B cell (primary cell): ENCODE measurements around the gene OXTR. TPM values are rescaled to one million over a fixed set of nuclear protein-coding genes. Genes with fewer than 3 reads are reported as not detected.
A peak's percentile ranks its signal among the peaks of the same experiment; 100 is the strongest.

Experiments used
- ATAC-seq: fragments of 200-7000 bp; cut with Tn5 transposase; one replicate; pipeline ENCODE4 v1.10.0; 2021; ENCODE audit warnings: low read depth, mild to moderate bottlenecking, moderate number of reproducible peaks, moderate library complexity
- CTCF ChIA-PET: fragments of 350-600 bp; sonication (Branson Sonifier 250); formaldehyde crosslinking; loops from one replicate; lab custom pipeline; 2021; ENCODE audit warnings: antibody characterized with exemption, inconsistent platforms; lab: Charles Lee
- POLR2A ChIA-PET: fragments of 350-600 bp; sonication (Branson Sonifier 250); formaldehyde crosslinking; loops from one replicate; lab custom pipeline; 2021; ENCODE audit warnings: antibody characterized with exemption; lab: Charles Lee
- DNase-seq: peaks from one replicate; pipeline ENCODE4 v3.0.0; 2013
- H2AFZ ChIP-seq: 2 replicates; pipeline ENCODE4 v1.6.1; 2012; ENCODE audit warnings: mild to moderate bottlenecking, low read depth, low read length; ENCODE audit not compliant: insufficient read depth, poor library complexity, severe bottlenecking
- H3K27ac ChIP-seq, 2 donors: 1 replicate in 1 of 2; 2 replicates in 1 of 2; pipeline ENCODE4 v1.5.1; 2012 to 2013; ENCODE audit warnings: low read length in 2 of 2, mild to moderate bottlenecking in 2 of 2, moderate library complexity in 1 of 2
- H3K27me3 ChIP-seq, 4 experiments: fragments of 200-600 bp in 1 of 4; sonication (generic) in 1 of 4; replicated peaks in 1 of 4; 1 replicate in 2 of 4; 2 replicates in 2 of 4; pipeline versions ENCODE4 v1.6.1 to v1.7.0; 2013 to 2016; ENCODE audit warnings: low read length in 3 of 4, mild to moderate bottlenecking in 2 of 4, mixed read lengths in 1 of 4, moderate library complexity in 1 of 4; ENCODE audit not compliant: insufficient read depth in 4 of 4, control insufficient read depth in 3 of 4; ENCODE audit errors: control extremely low read depth in 1 of 4
- H3K36me3 ChIP-seq, 2 experiments: replicated peaks in 1 of 2; 1 replicate in 1 of 2; 2 replicates in 1 of 2; pipeline versions ENCODE4 v1.6.1 to v1.7.1; 2013; ENCODE audit warnings: low read length in 1 of 2; ENCODE audit not compliant: insufficient read depth in 2 of 2, control insufficient read depth in 1 of 2; ENCODE audit errors: control extremely low read depth in 1 of 2, extremely low read depth in 1 of 2
- H3K4me1 ChIP-seq, 2 donors: fragments of 200-600 bp in 1 of 2; sonication (generic) in 1 of 2; 1 replicate in 1 of 2; 2 replicates in 1 of 2; pipeline versions ENCODE4 v1.5.1 to v1.6.1; 2013 to 2017; ENCODE audit warnings: low read length in 2 of 2; ENCODE audit not compliant: control insufficient read depth in 2 of 2, insufficient read depth in 2 of 2
- H3K4me2 ChIP-seq: replicated peaks from 2 replicates; pipeline ENCODE3; 2012; ENCODE audit warnings: mild to moderate bottlenecking, low read depth, low read length; ENCODE audit not compliant: poor library complexity, severe bottlenecking
- H3K4me3 ChIP-seq, 5 experiments: fragments of 200-600 bp in 1 of 5; sonication (generic) in 1 of 5; 1 replicate in 3 of 5; 2 replicates in 2 of 5; pipeline versions ENCODE4 v1.5.1 to v1.7.0; 2011 to 2016; ENCODE audit warnings: low read length in 4 of 5, mild to moderate bottlenecking in 4 of 5, low read depth in 2 of 5, control low read depth in 1 of 5, moderate library complexity in 1 of 5; ENCODE audit not compliant: insufficient read depth in 1 of 5; ENCODE audit errors: control extremely low read depth in 1 of 5, extremely low read depth in 1 of 5
- H3K79me2 ChIP-seq: fragments of 200-600 bp; sonication (generic); one replicate; pipeline ENCODE4 v1.6.0; 2016; ENCODE audit warnings: low read length; ENCODE audit not compliant: control insufficient read depth, insufficient read depth
- H3K9ac ChIP-seq: fragments of 200-600 bp; sonication (generic); 2 replicates; pipeline ENCODE4 v1.6.1; 2017; ENCODE audit warnings: mild to moderate bottlenecking, low read length, moderate library complexity
- H3K9me3 ChIP-seq, 3 donors: one replicate each; pipeline versions ENCODE4 v1.6.1 to v1.7.1; 2013; ENCODE audit warnings: low read length in 2 of 3; ENCODE audit not compliant: control insufficient read depth in 2 of 3, insufficient read depth in 1 of 3; ENCODE audit errors: control extremely low read depth in 1 of 3
- H4K20me1 ChIP-seq: 2 replicates; pipeline ENCODE4 v1.6.0; 2012; ENCODE audit warnings: mild to moderate bottlenecking, low read length; ENCODE audit not compliant: insufficient read depth, control insufficient read depth, poor library complexity, severe bottlenecking
- H3K27ac Mint-ChIP-seq: one replicate; pipeline ENCODE4 v1.8.0; 2021; ENCODE audit warnings: mixed read lengths
- H3K27me3 Mint-ChIP-seq: one replicate; pipeline ENCODE4 v1.8.0; 2021; ENCODE audit warnings: mixed read lengths
- H3K4me1 Mint-ChIP-seq: one replicate; pipeline ENCODE4 v1.8.0; 2021; ENCODE audit warnings: mixed read lengths
- H3K4me3 Mint-ChIP-seq: one replicate; pipeline ENCODE4 v1.8.0; 2021; ENCODE audit warnings: mixed read lengths
- H3K9me3 Mint-ChIP-seq: one replicate; pipeline ENCODE4 v1.8.0; 2022; ENCODE audit warnings: mixed read lengths; ENCODE audit not compliant: insufficient read depth
- EZH2 ChIP-seq: IDR thresholded peaks from 2 replicates; pipeline ENCODE4 v1.6.1; 2012; ENCODE audit warnings: borderline replicate concordance, low read depth, mild to moderate bottlenecking, moderate library complexity, low read length; ENCODE audit not compliant: insufficient read depth, poor library complexity, severe bottlenecking
- WGBS: methylation state at CpG from one replicate; pipeline ENCODE4 v1.1.5; 2013; ENCODE audit warnings: missing lambda C conversion rate; ENCODE audit not compliant: insufficient coverage; 5-methylcytosine and 5-hydroxymethylcytosine counted together
- intact Hi-C: fragments of 100-400 bp; cut with micrococcal nuclease; formaldehyde crosslinking; loops from one replicate; pipeline ENCODE4 v1.10.0; 2022
- polyA plus RNA-seq: library from polyadenylated mRNA; depleted of rRNA; stranded (reverse); fragments of >200 nt; gene quantifications from 2 replicates; pipeline ENCODE4 v1.2.3, GENCODE V29; 2012
- total RNA-seq, 2 donors: library from RNA; stranded (reverse); fragments of 120-200 nt in 1 of 2; gene quantifications; 1 replicate in 1 of 2; 2 replicates in 1 of 2; pipeline versions ENCODE4 v1.2.3 to v1.2.4, GENCODE V29; 2013 to 2022
- TF ChIP-seq, protein P1 (sequence below): fragments of 200-600 bp; IDR thresholded peaks from one replicate; pipeline ENCODE4 v1.8.0; 2022; ENCODE audit warnings: antibody characterized with exemption, mild to moderate bottlenecking

OXTR gene
- total and polyA plus RNA-seq, 2 donors (not counting 1 experiment from before 2014, with no cell fraction given), result 0.13 to 0.17 TPM

DNA sequence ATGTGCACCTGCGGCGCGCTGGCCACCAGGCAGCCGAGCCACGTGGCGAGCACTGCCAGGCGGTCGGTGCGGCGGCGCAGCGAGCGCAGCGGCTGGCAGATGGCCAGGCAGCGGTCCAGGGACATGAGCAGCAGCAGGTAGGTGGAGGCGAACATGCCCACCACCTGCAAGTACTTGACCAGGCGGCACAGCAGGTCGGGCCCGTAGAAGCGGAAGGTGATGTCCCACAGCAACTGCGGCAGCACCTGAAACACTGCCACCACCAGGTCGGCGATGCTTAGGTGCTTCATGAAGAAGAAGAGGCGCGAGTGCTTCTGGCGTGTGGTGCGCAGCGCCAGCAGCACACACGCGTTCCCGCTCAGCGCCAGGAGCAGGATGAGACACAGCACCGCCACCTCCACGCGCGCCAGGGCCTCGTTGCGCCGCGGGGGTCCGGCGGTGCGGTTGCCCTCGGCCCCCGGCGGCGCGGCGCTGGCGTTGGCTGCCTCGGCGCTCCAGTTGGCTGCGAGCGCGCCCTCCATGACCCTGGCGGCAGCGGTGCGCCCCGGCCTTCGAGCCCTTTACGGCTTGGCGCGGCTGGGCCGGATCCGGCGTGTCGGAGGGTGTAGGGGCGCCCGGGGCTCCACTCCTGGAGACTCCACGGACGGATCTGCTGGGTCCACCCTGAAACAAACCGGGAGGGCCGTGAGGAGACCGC, 1.6 kb downstream of the OXTR start:
- Histone ChIP-seq H2AFZ (peak overlapping the region; percentile 28), H3K27ac (no peak overlapping the region), H3K4me1 (peaks cover 17 to 22% of the 10 kb centered on the region in 2 donors), H3K9ac (no peak overlapping the region), H3K79me2 (no peaks in the 10 kb centered on the region), H3K36me3 (no peaks in the 10 kb centered on the region), H3K27me3 (peaks cover 0 to 32% (median 12%) of the 10 kb centered on the region in 4 experiments), H3K4me3 (peak overlapping the region in 1 of 5 experiments; percentile 4), H4K20me1 (no peaks in the 10 kb centered on the region), H3K9me3 (no peaks in the 10 kb centered on the region), H3K4me2 (peak overlapping the region; percentile 81)
- ATAC-seq (no peak), DNase-seq (peak; percentile 53)
- ChIA-PET CTCF (no interaction called here), POLR2A (interaction anchor here (0.7 kb wide), 1 partner anchor 60 kb away, joined by 3 read pairs; no protein-coding TSS in a partner anchor)
- H3K4me3 Mint-ChIP-seq, result peak overlapping the region; percentile 72
- no peak overlapping the region for H3K27ac Mint-ChIP-seq
- 6% methylated on average over 74 of the region's 74 CpGs for WGBS
- TF ChIP-seq, protein P1, sequence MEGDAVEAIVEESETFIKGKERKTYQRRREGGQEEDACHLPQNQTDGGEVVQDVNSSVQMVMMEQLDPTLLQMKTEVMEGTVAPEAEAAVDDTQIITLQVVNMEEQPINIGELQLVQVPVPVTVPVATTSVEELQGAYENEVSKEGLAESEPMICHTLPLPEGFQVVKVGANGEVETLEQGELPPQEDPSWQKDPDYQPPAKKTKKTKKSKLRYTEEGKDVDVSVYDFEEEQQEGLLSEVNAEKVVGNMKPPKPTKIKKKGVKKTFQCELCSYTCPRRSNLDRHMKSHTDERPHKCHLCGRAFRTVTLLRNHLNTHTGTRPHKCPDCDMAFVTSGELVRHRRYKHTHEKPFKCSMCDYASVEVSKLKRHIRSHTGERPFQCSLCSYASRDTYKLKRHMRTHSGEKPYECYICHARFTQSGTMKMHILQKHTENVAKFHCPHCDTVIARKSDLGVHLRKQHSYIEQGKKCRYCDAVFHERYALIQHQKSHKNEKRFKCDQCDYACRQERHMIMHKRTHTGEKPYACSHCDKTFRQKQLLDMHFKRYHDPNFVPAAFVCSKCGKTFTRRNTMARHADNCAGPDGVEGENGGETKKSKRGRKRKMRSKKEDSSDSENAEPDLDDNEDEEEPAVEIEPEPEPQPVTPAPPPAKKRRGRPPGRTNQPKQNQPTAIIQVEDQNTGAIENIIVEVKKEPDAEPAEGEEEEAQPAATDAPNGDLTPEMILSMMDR, result no peak
- TF ChIP-seq EZH2, result no peak
- no peaks in the 10 kb centered on the region for H3K9me3 Mint-ChIP-seq
- intact Hi-C loops, result loop anchor here (10.0 kb wide), 1 partner anchor 537 kb away; no protein-coding TSS in a partner anchor
- H3K4me1 Mint-ChIP-seq, result peaks cover 19% of the 10 kb centered on the region
- H3K27me3 Mint-ChIP-seq, result peaks cover 30% of the 10 kb centered on the region

DNA sequence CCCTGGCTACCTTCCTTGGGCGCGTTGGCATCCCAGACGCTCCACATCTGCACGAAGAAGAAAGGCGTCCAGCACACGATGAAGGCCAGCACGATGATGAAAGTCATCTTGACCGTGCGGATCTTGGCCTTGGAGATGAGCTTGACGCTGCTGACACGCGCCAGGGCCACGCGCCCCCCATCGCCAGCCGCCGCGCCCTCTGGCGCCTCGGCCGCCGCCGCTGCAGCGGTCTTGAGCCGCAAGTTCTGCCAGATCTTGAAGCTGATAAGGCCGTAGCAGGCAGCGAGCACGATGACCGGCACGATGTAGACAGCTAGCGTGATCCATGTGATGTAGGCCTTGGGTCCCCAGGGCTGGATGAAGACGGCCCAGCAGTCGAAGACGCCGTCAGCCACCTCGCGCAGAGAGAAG, 2.2 kb downstream of the OXTR start:
- Histone ChIP-seq H3K9me3 (no peaks in the 10 kb centered on the region), H3K79me2 (no peaks in the 10 kb centered on the region), H2AFZ (peak overlapping the region; percentile 28), H3K27me3 (peaks cover 0 to 32% (median 12%) of the 10 kb centered on the region in 4 experiments), H3K27ac (no peak overlapping the region), H3K36me3 (no peaks in the 10 kb centered on the region), H3K4me3 (no peak overlapping the region), H3K9ac (no peak overlapping the region), H4K20me1 (no peaks in the 10 kb centered on the region), H3K4me1 (peaks cover 17 to 22% of the 10 kb centered on the region in 2 donors), H3K4me2 (peak overlapping the region; percentile 81)
- ChIA-PET CTCF (no interaction called here), POLR2A (interaction anchor here (0.7 kb wide), 1 partner anchor 60 kb away, joined by 3 read pairs; no protein-coding TSS in a partner anchor)
- TF ChIP-seq EZH2, result no peak
- TF ChIP-seq, protein P1, result no peak
- intact Hi-C loops, result loop anchor here (10.0 kb wide), 1 partner anchor 538 kb away; no protein-coding TSS in a partner anchor
- Mint-ChIP-seq H3K4me1 (peaks cover 19% of the 10 kb centered on the region), H3K27ac (no peak overlapping the region), H3K9me3 (no peaks in the 10 kb centered on the region), H3K27me3 (peaks cover 30% of the 10 kb centered on the region), H3K4me3 (peak overlapping the region; percentile 61)
- 46% methylated on average over 37 of the region's 37 CpGs for WGBS
- ATAC-seq (no peak), DNase-seq (no peak)
